Femur (tissue), 1 donor: ENCODE results near the gene AGMO.
A peak's percentile ranks its signal among the peaks of the same experiment; 100 is the strongest.

ENCODE experiments used
- DNase-seq: peaks from one replicate; pipeline ENCODE4 v3.0.0-alpha.2; 2017

Gene AGMO

GRCh38 chr7:15494711-15495110 is 67.1 kb downstream of the AGMO start:
- DNase-seq, result no peak

- DNase-seq, result no peak
Observed at GRCh38 chr7:15491361-15491760, 70.5 kb downstream of the AGMO start.

- no peak for DNase-seq
Observed at GRCh38 chr7:15490291-15490690, 71.5 kb downstream of the AGMO start.

- no peak for DNase-seq
Observed at GRCh38 chr7:15489861-15490260, 72.0 kb downstream of the AGMO start.

GRCh38 chr7:15489383-15489782 is 72.4 kb downstream of the AGMO start:
- DNase-seq, result peak; percentile 70

- no peak for DNase-seq
Observed at GRCh38 chr7:15488401-15488800, 73.4 kb downstream of the AGMO start.

GRCh38 chr7:15487896-15488295 is 73.9 kb downstream of the AGMO start:
- DNase-seq, result no peak

- no peak for DNase-seq
Observed at GRCh38 chr7:15485998-15486397, 75.8 kb downstream of the AGMO start.

- no peak for DNase-seq
Observed at GRCh38 chr7:15485431-15485830, 76.4 kb downstream of the AGMO start.

- DNase-seq, result no peak
Observed at GRCh38 chr7:15481132-15481531, 80.7 kb downstream of the AGMO start.

GRCh38 chr7:15478401-15478800 is 83.4 kb downstream of the AGMO start:
- DNase-seq, result no peak

- no peak for DNase-seq
Observed at GRCh38 chr7:15476531-15476918, 85.3 kb downstream of the AGMO start.

GRCh38 chr7:15475808-15476530 is 85.8 kb downstream of the AGMO start:
- DNase-seq, result no peak

GRCh38 chr7:15471669-15471950 is 90.2 kb downstream of the AGMO start:
- no peak for DNase-seq

GRCh38 chr7:15470825-15471668 is 90.8 kb downstream of the AGMO start:
- DNase-seq, result no peak

GRCh38 chr7:15464667-15465121 is 97.1 kb downstream of the AGMO start:
- no peak for DNase-seq

- no peak for DNase-seq
Observed at GRCh38 chr7:15463801-15464666, 97.8 kb downstream of the AGMO start.

- DNase-seq, result no peak
Observed at GRCh38 chr7:15462721-15463389, 99.0 kb downstream of the AGMO start.

GRCh38 chr7:15461576-15461975 is 100.2 kb downstream of the AGMO start:
- no peak for DNase-seq

- peak; percentile 30 for DNase-seq
Observed at GRCh38 chr7:15459018-15459615, 102.7 kb downstream of the AGMO start.

- DNase-seq, result no peak
Observed at GRCh38 chr7:15457990-15458955, 103.5 kb downstream of the AGMO start.
